Stimulated activated CD4-positive, alpha-beta T cell treated with anti-CD3 and anti-CD28 coated beads, Interleukin-12 subunit alpha, Interleukin-12 subunit beta, amount 100 ng/mL, for 4 hours (primary cell): ENCODE data around the gene AJAP1.

Experiments used
- DNase-seq: peaks from one replicate; pipeline ENCODE4 v3.0.0-alpha.2; 2020

The AJAP1 gene

DNA sequence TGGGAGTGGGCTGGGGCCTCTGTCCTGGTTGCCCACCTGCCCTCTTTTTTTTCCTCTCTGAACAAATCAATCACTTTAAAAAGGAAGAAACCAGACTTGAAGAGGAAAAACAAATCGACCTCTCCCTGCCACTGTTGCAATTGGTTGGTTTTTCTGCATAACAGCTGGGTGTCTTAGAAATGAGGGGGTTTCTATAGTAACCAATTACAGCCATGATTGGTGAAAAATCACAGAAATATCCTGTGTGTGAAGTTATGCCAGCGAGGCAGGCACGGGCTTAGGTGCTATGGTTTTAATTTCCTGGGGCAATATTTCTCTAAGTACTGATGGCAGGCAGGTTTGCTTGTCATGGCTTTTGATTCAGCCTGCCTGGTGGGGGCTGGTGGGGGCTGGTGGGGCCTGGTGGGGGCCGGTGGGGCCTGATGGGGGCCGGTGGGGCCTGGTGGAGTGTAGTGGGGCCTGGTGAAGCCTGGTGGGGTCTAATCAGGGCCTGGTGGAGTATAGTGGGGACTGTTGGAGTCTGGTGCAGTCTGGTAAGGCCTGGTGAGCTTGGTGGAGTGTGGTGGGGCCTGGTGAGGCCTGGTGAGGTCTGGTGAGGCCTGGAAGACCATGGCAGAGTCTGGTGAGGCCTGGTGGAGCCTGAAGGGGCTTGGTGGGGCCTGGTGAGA lies 54.6 kb downstream of the AJAP1 start:
- no peak for DNase-seq

DNA sequence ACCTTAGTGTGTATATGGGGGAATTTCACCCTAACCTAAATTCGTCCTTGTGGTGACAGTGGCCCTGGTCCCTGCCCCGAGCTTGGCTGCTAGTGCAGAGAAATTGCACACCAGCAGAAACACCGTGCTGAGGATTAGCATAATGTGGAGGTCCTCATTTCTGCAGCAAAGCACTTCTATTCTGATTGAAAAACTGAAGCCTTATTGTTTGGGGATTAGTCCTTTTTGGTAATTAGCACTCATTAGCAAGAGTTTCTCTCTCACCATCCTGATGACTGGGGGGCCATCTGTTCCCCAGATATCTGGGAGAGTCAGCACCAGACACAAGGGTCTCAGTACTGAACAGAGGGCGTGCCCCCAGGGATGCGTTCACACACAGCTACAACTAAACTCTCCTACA lies 55.2 kb downstream of the AJAP1 start:
- no peak for DNase-seq

DNA sequence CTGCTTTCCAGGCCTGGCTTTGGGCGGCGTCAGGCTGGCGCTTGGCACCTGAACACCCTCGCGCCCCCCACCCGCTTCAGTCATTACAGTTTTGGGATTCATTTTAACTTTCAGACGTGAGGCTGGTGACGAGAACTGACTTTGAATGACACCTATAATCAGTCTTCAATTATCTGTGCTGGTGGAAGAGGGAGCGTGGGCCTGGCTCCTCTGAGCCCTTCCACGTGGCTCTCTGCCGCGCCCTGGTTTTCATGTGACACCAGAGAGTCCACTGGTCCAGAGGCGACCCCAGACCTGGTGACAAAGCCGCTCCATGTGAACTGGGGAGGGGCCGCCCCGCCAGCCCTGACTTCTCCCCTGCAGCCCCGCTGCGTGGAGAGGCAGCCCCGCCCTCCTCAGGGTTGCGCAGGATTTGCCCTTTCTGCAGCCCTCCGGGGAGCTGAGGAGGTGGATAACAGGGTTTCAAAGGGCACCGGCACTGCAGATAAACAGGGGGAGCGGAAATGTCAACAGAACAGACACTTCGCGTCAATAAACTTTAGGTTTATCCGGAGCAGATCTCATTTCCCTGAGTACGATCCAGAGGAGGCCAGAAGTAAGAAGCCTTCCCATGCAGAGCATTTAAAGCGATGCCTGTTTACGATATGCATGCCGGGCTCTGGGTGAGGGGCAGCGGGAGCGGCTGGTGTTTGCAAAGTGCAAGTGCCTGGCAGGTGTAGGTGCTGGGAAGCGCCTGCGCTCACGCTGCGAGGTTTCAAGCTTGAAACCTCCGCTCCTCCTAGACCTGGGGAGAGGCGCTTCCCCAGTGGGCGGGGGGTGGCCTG lies 56.4 kb downstream of the AJAP1 start:
- DNase-seq = no peak

DNA sequence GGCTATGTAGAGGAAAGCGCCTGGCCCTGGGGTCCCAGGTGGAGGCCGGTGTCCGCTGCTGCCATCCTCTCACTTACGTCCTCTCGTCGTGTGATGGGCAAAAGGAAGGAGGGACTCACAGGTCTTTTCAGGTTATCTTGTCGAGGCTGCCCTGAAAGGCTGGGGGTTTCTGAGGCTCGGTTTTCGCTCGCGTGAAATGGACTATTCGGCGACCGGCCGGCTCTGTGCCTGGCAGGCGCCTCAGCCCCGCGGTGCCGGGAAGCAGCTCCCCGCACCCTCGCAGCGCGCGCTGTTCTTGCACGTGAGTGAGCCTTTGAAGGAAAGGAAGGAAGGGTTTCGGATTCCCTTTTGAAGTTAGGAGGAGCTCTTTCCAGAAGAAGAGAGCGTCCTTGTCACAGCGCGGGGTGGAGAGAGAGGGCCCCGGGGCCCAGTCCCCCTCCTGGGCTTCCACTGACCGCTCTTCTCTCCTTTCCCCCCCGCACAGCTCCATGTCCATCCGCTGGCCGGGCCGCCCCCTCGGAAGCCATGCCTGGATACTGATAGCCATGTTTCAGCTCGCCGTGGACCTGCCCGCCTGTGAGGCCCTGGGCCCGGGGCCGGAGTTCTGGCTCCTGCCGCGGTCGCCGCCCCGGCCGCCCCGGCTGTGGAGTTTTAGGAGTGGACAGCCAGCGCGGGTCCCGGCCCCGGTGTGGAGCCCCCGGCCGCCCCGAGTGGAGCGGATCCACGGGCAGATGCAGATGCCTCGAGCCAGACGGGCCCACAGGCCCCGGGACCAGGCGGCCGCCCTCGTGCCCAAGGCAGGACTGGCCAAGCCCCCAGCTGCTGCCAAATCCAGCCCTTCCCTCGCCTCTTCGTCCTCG lies 57.2 kb downstream of the AJAP1 start:
- no peak for DNase-seq

- DNase-seq = no peak
Observed at GRCh38 chr1:4713669-4714068, 59.3 kb downstream of the AJAP1 start.

GRCh38 chr1:4716406-4716805 lies 62.0 kb downstream of the AJAP1 start:
- DNase-seq = no peak

DNA sequence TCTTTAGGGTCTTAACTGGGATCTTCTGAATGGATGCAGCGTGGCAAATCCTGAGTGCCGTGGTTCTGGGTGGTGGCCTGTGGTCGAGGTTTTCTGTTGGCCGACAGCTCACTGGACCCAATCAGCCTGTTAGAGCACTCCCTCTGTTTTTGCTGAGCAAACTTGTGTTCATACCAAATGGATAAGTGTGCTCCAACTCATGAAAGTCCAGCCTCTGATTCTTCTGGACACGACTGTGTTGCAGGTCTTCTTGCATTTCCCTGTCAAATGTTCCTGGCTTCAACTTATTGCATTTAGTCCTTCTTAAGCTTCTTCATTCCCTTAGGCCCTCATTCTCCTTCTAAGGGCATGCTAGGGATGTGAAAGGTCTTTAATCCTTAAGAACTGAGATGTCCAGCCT lies 63.7 kb downstream of the AJAP1 start:
- no peak for DNase-seq

DNA sequence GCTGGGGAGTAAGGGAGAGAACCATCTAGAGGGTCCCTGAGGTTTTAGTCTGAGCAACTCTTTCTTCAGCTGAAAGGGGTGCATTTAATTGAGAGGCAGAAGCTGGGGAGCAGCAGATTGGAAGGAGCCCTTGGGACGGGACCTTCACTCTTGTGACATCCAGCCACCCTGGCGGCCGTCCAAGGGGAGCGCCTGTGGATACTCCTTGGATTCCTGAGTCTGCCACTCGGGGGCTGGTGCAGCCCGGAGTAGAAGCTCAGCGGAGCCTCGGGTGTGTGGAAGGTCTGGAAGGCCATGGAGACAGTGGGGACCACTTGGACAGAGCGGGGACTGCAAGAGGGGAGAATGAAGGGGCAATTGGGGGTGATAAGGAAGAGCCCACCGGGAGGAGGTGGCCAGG lies 68.7 kb downstream of the AJAP1 start:
- no peak for DNase-seq

- no peak for DNase-seq
Observed at GRCh38 chr1:4724001-4724400, 69.6 kb downstream of the AJAP1 start.

DNA sequence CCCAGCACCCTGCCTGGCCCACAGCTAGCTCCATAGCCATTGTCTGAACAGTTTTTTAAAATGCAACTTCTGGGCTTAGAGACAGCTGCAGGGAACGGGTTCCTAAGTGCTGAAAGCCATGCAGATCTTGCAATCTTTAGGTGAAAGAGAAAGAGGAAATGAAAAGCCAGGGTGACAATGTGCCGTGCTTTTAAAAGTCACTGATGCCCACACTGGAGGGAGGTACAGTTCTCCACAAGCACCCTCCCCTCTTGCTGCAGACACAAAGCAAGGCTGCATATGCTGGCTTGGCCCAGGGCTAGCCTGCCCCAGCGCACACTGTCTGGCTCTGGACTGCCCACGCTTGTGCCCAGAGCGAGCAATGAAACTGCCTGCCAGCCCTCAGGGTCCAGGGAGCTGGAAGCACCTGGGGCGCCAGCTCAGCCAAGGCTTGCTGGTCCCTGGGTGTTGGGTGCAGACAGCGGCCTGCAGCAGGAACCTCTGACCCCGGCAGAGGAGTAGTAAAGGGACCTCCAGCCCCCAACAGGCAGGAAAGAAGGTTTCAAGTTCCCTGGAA lies 70.4 kb downstream of the AJAP1 start:
- no peak for DNase-seq

- DNase-seq = no peak
Observed at GRCh38 chr1:4725416-4725815, 71.0 kb downstream of the AJAP1 start.

- no peak for DNase-seq
Observed at GRCh38 chr1:4726620-4727341, 72.4 kb downstream of the AJAP1 start.

GRCh38 chr1:4728319-4729089 lies 74.1 kb downstream of the AJAP1 start:
- DNase-seq = no peak

DNA sequence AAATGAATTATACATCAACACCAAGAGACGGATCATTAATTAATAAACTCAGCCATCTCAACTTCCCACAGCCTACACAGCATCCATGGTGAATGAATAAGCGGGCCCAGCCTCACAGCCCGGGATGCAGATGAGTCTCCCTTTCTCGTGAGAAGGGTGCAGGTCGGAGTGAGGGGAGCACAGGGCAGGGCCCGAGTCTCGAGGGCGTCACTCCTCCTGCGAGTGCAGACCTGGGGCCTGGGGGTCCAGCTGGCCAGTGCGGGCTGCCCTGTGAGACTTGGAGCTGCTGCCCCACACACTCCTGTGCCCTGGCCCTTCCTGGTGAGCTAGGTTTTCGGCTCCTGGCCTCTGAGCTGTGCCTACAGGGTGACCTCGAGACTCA lies 74.7 kb downstream of the AJAP1 start:
- DNase-seq = no peak

- DNase-seq = no peak
Observed at GRCh38 chr1:4730078-4730477, 75.7 kb downstream of the AJAP1 start.

- no peak for DNase-seq
Observed at GRCh38 chr1:4733446-4734177, 79.2 kb downstream of the AJAP1 start.

- no peak for DNase-seq
Observed at GRCh38 chr1:4734219-4734618, 79.8 kb downstream of the AJAP1 start.

DNA sequence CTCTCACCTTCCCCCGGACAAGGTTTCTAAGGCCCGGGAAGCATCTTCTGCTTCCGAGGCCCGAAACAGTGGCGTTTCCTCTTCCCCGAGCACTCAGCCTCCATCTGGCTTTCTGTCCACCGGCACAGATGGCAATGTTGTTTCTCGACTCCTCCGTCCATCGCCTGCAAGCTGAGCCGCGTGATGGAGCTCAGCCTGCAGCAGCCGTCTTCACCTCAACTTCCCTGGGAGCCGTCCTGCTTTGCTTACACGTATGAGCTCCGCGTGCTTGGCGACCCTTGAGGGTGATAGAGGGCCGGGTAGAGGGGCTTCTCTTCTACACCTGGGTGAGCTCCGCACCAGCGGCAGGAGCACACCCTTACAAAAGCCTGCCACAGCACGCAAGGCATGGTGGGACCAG lies 80.4 kb downstream of the AJAP1 start:
- no peak for DNase-seq

DNA sequence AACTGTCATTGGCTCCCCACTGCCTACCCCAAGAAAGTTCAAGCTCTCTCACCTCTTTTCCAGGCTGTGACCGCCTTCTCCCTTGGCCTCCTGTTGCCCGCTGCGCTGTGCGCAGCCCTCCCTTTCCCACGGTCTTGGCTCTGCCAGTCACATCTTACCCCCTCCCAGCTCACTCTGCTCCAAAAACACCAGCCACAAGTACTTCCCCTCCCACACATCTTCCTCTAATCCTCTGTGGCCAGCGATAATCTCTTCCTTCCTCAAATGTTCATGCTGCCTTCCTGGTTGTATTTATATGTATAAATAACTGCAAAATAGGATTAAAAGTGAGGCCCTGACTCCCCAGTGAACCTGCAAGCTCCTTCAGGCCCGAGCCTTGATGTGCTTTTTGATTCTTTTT lies 81.8 kb downstream of the AJAP1 start:
- no peak for DNase-seq

GRCh38 chr1:4741876-4742423 lies 87.5 kb downstream of the AJAP1 start:
- no peak for DNase-seq
